PC-9 (cell line): Measurements from ENCODE around the gene WDR83.

Source experiments
- CTCF ChIP-seq: fragments of 200-600 bp; sonication (generic); conservative IDR thresholded peaks from 2 replicates; pipeline ENCODE4 v1.6.1; 2017; ENCODE audit warnings: mixed run types, antibody characterized with exemption, mild to moderate bottlenecking, moderate library complexity
- EZH2 ChIP-seq: fragments of 200-600 bp; sonication (generic); IDR thresholded peaks from 2 replicates; pipeline ENCODE4 v1.8.0; 2017; ENCODE audit warnings: antibody characterized with exemption, low read depth

- no peak for TF ChIP-seq CTCF
- TF ChIP-seq EZH2, result no peak
Measured at GRCh38 chr19:12648088-12648487, 18.5 kb upstream of the WDR83 start.
